ENCODE measurements around the gene LRRC3. TPM values are rescaled to one million over a fixed set of nuclear protein-coding genes. Genes with fewer than 3 reads are reported as not detected.
A peak's percentile ranks its signal among the peaks of the same experiment; 100 is the strongest.

LRRC3 gene
- total and polyA plus RNA-seq, 7 donors = 0.08 to 1.1 (median 0.22) TPM

- no peak for TF ChIP-seq CTCF (IDR thresholded peaks at IDR 0.05)
- H3K4me1 ChIP-seq = no peaks in the 10 kb centered on the region
- 63 to 72% (median 64%) methylated on average over 25 to 28 of the region's 28 CpGs for WGBS, 3 donors
- DNase-seq = peak in 1 of 2 donors; percentile 31
- H3K27ac ChIP-seq = no peak overlapping the region
- H3K36me3 ChIP-seq (ENCODE audit: insufficient read depth in 1 of 2, low read depth in 1 of 2) = no peaks in the 10 kb centered on the region
- H3K4me3 ChIP-seq = no peak overlapping the region
- intact Hi-C loops (cut with DNase I) = no loop called here
- peaks cover 10% of the 10 kb centered on the region for H3K9me3 ChIP-seq
- ATAC-seq = no peak
- H3K27me3 ChIP-seq (ENCODE audit: insufficient read depth in 3 of 3, low read length in 2 of 3) = peaks cover 0 to 24% (median 2%) of the 10 kb centered on the region in 3 donors
Observed at GRCh38 chr21:44427241-44428120, 27.8 kb upstream of the LRRC3 start.

- WGBS, 3 donors = 46 to 62% (median 61%) methylated on average over 3 of the region's 3 CpGs
- DNase-seq (peak in 1 of 2 donors; percentile 31), ATAC-seq (no peak)
- no peak for TF ChIP-seq CTCF (IDR thresholded peaks at IDR 0.05)
- Histone ChIP-seq H3K9me3 (peaks cover 10% of the 10 kb centered on the region), H3K4me3 (no peak overlapping the region), H3K36me3 (ENCODE audit: insufficient read depth in 1 of 2, low read depth in 1 of 2) (no peaks in the 10 kb centered on the region), H3K27ac (no peak overlapping the region), H3K4me1 (no peaks in the 10 kb centered on the region), H3K27me3 (ENCODE audit: insufficient read depth in 3 of 3, low read length in 2 of 3) (peaks cover 0 to 24% (median 2%) of the 10 kb centered on the region in 3 donors)
- intact Hi-C loops (cut with DNase I) = no loop called here
Observed at GRCh38 chr21:44428281-44428960, 26.9 kb upstream of the LRRC3 start.

- intact Hi-C loops (cut with DNase I) = no loop called here
- 70 to 72% (median 71%) methylated on average over 1 of the region's 1 CpG for WGBS, 3 donors
Observed at GRCh38 chr21:44429894-44430293, 25.4 kb upstream of the LRRC3 start.

GRCh38 chr21:44431300-44431699 is 24.0 kb upstream of the LRRC3 start:
- intact Hi-C loops (cut with DNase I) = no loop called here
- Histone ChIP-seq H3K4me1 (no peaks in the 10 kb centered on the region), H3K9me3 (peaks cover 10% of the 10 kb centered on the region), H3K4me3 (no peak overlapping the region), H3K27me3 (ENCODE audit: insufficient read depth in 3 of 3, low read length in 2 of 3) (peaks cover 0 to 23% (median 2%) of the 10 kb centered on the region in 3 donors), H3K27ac (no peak overlapping the region), H3K36me3 (ENCODE audit: insufficient read depth in 1 of 2, low read depth in 1 of 2) (no peaks in the 10 kb centered on the region)
- WGBS, 3 donors = 86 to 90% (median 88%) methylated on average over 4 of the region's 4 CpGs
- ATAC-seq (no peak), DNase-seq (no peak)
- TF ChIP-seq CTCF (IDR thresholded peaks at IDR 0.05) = no peak

More at GRCh38 chr21:44429894-44430293, 25.4 kb upstream of the LRRC3 start:
- no peak for TF ChIP-seq CTCF (IDR thresholded peaks at IDR 0.05)
- Histone ChIP-seq H3K9me3 (peaks cover 10% of the 10 kb centered on the region), H3K27me3 (ENCODE audit: insufficient read depth in 3 of 3, low read length in 2 of 3) (peaks cover 0 to 17% (median 2%) of the 10 kb centered on the region in 3 donors), H3K36me3 (ENCODE audit: insufficient read depth in 1 of 2, low read depth in 1 of 2) (no peaks in the 10 kb centered on the region), H3K27ac (no peak overlapping the region), H3K4me1 (no peaks in the 10 kb centered on the region), H3K4me3 (no peak overlapping the region)
- no peak for ATAC-seq
- no peak for DNase-seq

Data from psoas muscle (tissue), 8 donors.